Peyer's patch (tissue), 4 donors: ENCODE results near the gene MRPS30. TPM values are rescaled to one million over a fixed set of nuclear protein-coding genes. Genes with fewer than 3 reads are reported as not detected.
"Not testable (repeated sequence)": the region's sequence is repeated elsewhere in the genome, so short reads cannot be mapped to it uniquely, and the experiment has no call there.

Experiments
- DNase-seq, 3 donors: peaks; one replicate each; pipeline ENCODE4 v3.0.0-alpha.2; 2017 to 2019
- H3K27ac ChIP-seq, 4 donors: fragments of 200-600 bp; sonication (generic); one replicate each; pipeline ENCODE4 v1.5.1; 2016 to 2019
- H3K27me3 ChIP-seq, 2 donors: fragments of 200-600 bp; sonication (generic); one replicate each; pipeline ENCODE4 v1.5.1; 2019
- H3K36me3 ChIP-seq, 3 donors: fragments of 200-600 bp; sonication (generic); one replicate each; pipeline ENCODE4 v1.5.1; 2016 to 2019
- H3K4me1 ChIP-seq, 4 donors: fragments of 200-600 bp; sonication (generic); one replicate each; pipeline ENCODE4 v1.5.1; 2016 to 2019
- H3K4me3 ChIP-seq, 4 donors: fragments of 200-600 bp; sonication (generic); 1 replicate in 3 of 4; 2 replicates in 1 of 4; pipeline ENCODE4 v1.5.1; 2016 to 2019; ENCODE audit warnings: mild to moderate bottlenecking in 1 of 4
- H3K9me3 ChIP-seq, 4 donors: fragments of 200-600 bp; sonication (generic); one replicate each; pipeline ENCODE4 v1.5.1; 2016 to 2019; ENCODE audit warnings: mild to moderate bottlenecking in 1 of 4
- POLR2A ChIP-seq, 2 donors: fragments of 450-650 bp; IDR thresholded peaks; one replicate each; pipeline ENCODE4 v1.5.1; 2017; ENCODE audit warnings: antibody characterized with exemption in 2 of 2, mild to moderate bottlenecking in 2 of 2, moderate library complexity in 2 of 2
- total RNA-seq, 4 donors: library from RNA; depleted of rRNA; stranded (reverse); fragments of >200 nt; gene quantifications; one replicate each; pipeline ENCODE4 v1.1.0, GENCODE V29; 2016
- TF ChIP-seq, protein P1 (sequence below), 6 experiments: fragments of 450-650 bp in 4 of 6; fragments of 200-600 bp in 2 of 6; sonication (generic) in 1 of 6; IDR thresholded peaks; one replicate each; pipeline ENCODE4 v1.5.1; 2017 to 2019; ENCODE audit warnings: antibody characterized with exemption in 6 of 6, mild to moderate bottlenecking in 3 of 6, moderate library complexity in 1 of 6

Gene MRPS30
- 10 to 100 TPM; 61.1 to 75.5 (median 67.2) TPM for total RNA-seq

DNA sequence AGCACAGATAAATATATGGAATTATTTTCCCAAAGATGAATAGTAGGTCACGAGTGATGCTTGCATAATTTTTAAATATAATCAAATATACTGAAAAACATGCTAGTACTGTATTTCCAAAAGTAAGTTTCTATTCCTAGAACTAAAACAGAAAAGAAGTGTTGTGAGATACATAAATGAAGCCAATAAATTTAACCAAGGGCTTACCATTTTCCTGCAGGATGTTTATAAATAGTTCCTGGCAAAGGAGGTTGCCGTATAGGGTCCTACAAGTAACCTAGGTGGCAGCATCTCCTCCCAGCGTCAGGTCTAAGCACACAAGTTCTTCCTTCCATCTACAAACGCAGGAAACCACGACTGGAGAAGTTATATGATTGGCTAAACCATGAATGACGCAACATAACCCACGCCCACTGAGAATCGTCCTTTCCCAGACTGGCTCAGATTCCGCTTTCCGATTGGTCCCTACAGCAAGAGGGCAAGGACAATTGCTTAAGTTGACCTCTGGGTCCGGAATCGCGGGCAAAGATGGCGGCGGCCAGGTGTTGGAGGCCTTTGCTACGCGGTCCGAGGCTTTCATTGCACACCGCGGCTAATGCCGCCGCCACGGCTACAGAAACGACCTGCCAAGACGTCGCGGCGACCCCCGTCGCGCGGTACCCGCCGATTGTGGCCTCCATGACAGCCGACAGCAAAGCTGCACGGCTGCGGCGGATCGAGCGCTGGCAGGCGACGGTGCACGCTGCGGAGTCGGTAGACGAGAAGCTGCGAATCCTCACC, at the start of gene MRPS30:
Gene MRPS30 (plus strand): TSS at position 513 of the 780 bp plus-strand sequence. CDS start 16 bp downstream, at position 529.
- Histone ChIP-seq H3K4me1 (peaks cover 0 to 14% (median 0%) of the 10 kb centered on the region in 4 donors), H3K36me3 (peaks cover 0 to 14% (median 0%) of the 10 kb centered on the region in 3 donors), H3K27me3 (no peaks in the 10 kb centered on the region), H3K9me3 (no peaks in the 10 kb centered on the region), H3K27ac (peak within 1 kb of the TSS; percentile 86 to 90 (median 88)), H3K4me3 (peak within 1 kb of the TSS; percentile 69 to 96 (median 76))
- TF ChIP-seq POLR2A (IDR thresholded peaks at IDR 0.05) = peak; percentile 22 to 69
- TF ChIP-seq, protein P1, sequence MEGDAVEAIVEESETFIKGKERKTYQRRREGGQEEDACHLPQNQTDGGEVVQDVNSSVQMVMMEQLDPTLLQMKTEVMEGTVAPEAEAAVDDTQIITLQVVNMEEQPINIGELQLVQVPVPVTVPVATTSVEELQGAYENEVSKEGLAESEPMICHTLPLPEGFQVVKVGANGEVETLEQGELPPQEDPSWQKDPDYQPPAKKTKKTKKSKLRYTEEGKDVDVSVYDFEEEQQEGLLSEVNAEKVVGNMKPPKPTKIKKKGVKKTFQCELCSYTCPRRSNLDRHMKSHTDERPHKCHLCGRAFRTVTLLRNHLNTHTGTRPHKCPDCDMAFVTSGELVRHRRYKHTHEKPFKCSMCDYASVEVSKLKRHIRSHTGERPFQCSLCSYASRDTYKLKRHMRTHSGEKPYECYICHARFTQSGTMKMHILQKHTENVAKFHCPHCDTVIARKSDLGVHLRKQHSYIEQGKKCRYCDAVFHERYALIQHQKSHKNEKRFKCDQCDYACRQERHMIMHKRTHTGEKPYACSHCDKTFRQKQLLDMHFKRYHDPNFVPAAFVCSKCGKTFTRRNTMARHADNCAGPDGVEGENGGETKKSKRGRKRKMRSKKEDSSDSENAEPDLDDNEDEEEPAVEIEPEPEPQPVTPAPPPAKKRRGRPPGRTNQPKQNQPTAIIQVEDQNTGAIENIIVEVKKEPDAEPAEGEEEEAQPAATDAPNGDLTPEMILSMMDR (IDR thresholded peaks at IDR 0.05) = peak in 5 of 6 experiments; percentile 25 to 39 (median 28)
- peak; percentile 87 to 97 (median 92) for DNase-seq

DNA sequence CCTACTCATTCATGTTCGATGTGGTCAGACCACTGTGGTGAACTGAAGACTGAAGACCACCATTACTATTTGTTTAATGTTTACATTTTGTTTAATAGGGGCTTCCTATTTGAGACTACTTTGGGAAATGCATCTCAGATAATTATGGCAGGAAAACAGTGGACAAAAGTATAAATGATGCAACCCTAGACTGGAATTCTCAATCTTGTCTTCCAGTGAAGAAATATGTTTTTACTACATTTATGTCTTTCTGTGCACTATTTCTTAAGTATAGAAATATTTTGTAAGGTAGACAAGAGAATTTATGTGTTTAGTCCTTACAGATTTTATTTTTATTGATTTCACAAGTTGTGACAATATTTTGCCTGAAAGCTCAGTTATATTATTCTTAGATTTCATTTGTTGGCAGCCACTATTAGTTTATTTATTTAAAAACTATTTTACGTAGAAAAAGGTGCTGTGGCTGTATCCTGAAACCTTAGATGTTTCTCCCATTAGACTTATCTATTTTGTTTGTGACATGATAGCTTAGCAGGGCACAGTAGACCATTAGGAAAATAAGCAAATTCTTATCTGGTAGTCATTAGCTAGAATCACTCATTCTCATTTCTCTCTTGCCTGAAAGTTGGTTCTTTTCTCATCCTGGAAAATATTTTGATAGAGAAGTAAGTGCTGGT, 39.4 kb upstream of the MRPS30 start:
- no peak for TF ChIP-seq POLR2A (IDR thresholded peaks at IDR 0.05)
- TF ChIP-seq, protein P1 (IDR thresholded peaks at IDR 0.05) = no peak
- no peak overlapping the region for H3K4me3 ChIP-seq
- no peaks in the 10 kb centered on the region for H3K36me3 ChIP-seq
- H3K27me3 ChIP-seq = no peaks in the 10 kb centered on the region
- H3K9me3 ChIP-seq = no peaks in the 10 kb centered on the region
- no peak for DNase-seq
- H3K4me1 ChIP-seq = no peaks in the 10 kb centered on the region
- H3K27ac ChIP-seq = no peak overlapping the region

DNA sequence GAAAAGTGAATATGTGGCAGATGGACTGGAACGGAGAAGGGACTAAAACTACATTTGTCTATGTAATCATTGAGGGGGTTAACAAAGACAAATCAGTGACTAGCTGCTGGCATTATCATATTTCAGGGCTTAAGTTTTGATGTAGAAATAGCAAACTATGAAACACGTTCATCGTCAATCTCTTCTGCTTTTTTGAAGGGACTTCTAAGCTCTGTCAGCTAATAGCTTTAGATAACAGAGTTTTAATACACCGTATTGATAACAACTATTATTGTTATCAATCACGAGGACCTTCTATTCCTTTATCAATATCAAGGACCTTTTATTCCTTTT, 38.9 kb upstream of the MRPS30 start:
- H3K9me3 ChIP-seq = no peaks in the 10 kb centered on the region
- H3K27ac ChIP-seq = no peak overlapping the region
- no peaks in the 10 kb centered on the region for H3K36me3 ChIP-seq
- no peak overlapping the region for H3K4me3 ChIP-seq
- no peaks in the 10 kb centered on the region for H3K4me1 ChIP-seq
- no peak for TF ChIP-seq POLR2A (IDR thresholded peaks at IDR 0.05)
- TF ChIP-seq, protein P1 (IDR thresholded peaks at IDR 0.05) = no peak
- no peak for DNase-seq
- H3K27me3 ChIP-seq = no peaks in the 10 kb centered on the region

DNA sequence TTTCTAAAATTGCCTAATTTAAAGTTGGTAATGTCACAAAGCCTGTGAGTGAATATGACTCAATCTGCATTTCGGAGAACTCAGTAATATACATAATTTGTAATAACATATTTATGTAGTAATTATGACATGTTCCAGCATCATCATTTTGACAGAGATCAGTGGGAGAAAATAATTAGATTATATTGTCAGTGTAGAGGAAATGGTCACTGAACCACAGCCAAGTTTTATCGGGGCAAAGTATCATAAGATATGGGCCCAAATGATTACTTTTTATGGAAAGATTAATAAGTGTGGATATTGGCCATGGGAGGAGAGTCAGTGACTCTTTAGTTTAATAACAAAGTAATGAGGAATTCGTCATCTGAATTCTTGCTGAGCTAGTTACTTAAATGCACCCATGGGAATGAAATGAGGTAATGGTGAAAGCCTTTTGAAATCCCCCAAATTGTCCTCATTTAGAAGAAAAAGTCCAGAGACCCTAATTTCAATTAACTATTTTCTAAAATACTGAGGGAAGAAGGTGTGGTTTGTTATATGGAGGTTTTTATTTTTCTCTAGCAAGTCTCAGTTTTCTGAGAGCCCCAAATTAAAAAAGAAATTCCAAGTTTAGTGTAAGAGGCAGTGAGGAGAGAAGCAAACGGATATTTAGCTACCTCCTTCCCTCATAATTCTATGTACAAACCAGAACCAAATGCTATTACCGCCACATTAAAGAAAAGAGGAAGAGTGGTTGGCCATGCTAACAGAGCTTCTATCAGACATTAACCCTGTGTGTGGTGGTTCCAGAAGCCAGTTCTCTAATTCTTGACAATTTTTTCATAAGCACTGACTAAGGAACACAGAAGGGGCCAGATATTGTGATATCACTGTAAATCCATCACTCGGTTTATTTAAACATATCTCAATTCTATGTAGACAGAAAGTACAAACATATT, 37.7 kb upstream of the MRPS30 start:
- Histone ChIP-seq H3K4me3 (no peak overlapping the region), H3K27me3 (no peaks in the 10 kb centered on the region), H3K36me3 (no peaks in the 10 kb centered on the region), H3K9me3 (no peaks in the 10 kb centered on the region), H3K27ac (no peak overlapping the region), H3K4me1 (no peaks in the 10 kb centered on the region)
- TF ChIP-seq, protein P1 (IDR thresholded peaks at IDR 0.05) = no peak
- no peak for TF ChIP-seq POLR2A (IDR thresholded peaks at IDR 0.05)
- no peak for DNase-seq

DNA sequence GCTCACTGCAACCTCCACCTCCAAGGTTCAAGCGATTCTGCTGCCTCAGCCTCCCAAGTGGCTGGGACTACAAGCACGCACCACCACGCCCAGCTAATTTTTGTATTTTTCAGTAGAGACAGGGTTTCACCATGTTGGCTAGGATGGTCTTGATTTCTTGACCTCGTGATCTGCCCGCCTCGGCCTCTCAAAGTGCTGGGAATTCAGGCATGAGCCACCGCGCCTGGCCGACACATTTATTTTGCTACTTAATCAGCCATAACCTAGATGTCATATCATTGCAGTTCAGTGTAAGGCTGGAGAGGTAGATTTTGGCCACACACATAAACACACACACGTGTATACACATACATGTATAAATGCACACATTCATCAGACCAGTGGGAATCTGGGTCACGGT, 36.4 kb upstream of the MRPS30 start:
- not testable (repeated sequence) for H3K36me3 ChIP-seq, H3K4me3 ChIP-seq, DNase-seq, H3K4me1 ChIP-seq, H3K27ac ChIP-seq, H3K9me3 ChIP-seq, H3K27me3 ChIP-seq
